ENCODE results near the gene SYNGR2. TPM values are rescaled to one million over a fixed set of nuclear protein-coding genes. Genes with fewer than 3 reads are reported as not detected.

Gene SYNGR2
- total RNA-seq, 4 donors from 2014 or later = 63.1 to 164 (median 124) TPM

- intact Hi-C loops (cut with DNase I) = no loop called here
- Histone ChIP-seq H3K36me3 (peaks cover 0 to 90% (median 59%) of the 10 kb centered on the region in 4 donors), H3K4me1 (peaks cover 33 to 38% (median 37%) of the 10 kb centered on the region in 4 donors), H3K27ac (replicated peaks in 1 of 4) (no peak overlapping the region), H3K27me3 (peaks cover 0 to 5% (median 0%) of the 10 kb centered on the region in 4 donors), H3K9me3 (no peaks in the 10 kb centered on the region), H3K4me3 (no peak overlapping the region)
- 76% methylated on average over 7 of the region's 11 CpGs for WGBS
- no peak for DNase-seq (ENCODE audit: extremely low spot score)
- TF ChIP-seq CTCF (IDR thresholded peaks at IDR 0.05) = no peak
- TF ChIP-seq POLR2A (IDR thresholded peaks at IDR 0.05; ENCODE audit: low read depth) = no peak
- TF ChIP-seq EP300 (IDR thresholded peaks at IDR 0.05) = no peak
- TF ChIP-seq POLR2AphosphoS5 (IDR thresholded peaks at IDR 0.05) = no peak
Measured at GRCh38 chr17:78121801-78122215, 46.6 kb upstream of the SYNGR2 start.

- no peak overlapping the region for H3K27ac ChIP-seq (replicated peaks in 1 of 4)
- intact Hi-C loops (cut with DNase I) = no loop called here
- no peak overlapping the region for H3K4me3 ChIP-seq
- peaks cover 0 to 84% (median 57%) of the 10 kb centered on the region in 4 donors for H3K36me3 ChIP-seq
- no peak for DNase-seq (ENCODE audit: extremely low spot score)
- H3K9me3 ChIP-seq = no peaks in the 10 kb centered on the region
- no peak for TF ChIP-seq POLR2AphosphoS5 (IDR thresholded peaks at IDR 0.05)
- no peak for TF ChIP-seq EP300 (IDR thresholded peaks at IDR 0.05)
- H3K4me1 ChIP-seq = peaks cover 37 to 40% (median 39%) of the 10 kb centered on the region in 4 donors
- WGBS = 95% methylated on average over 15 of the region's 23 CpGs
- H3K27me3 ChIP-seq = peaks cover 0 to 11% (median 0%) of the 10 kb centered on the region in 4 donors
Measured at GRCh38 chr17:78122216-78122930, 46.0 kb upstream of the SYNGR2 start.

GRCh38 chr17:78122931-78123249 lies 45.5 kb upstream of the SYNGR2 start:
- DNase-seq (ENCODE audit: extremely low spot score) = no peak
- intact Hi-C loops (cut with DNase I) = no loop called here
- Histone ChIP-seq H3K4me3 (no peak overlapping the region), H3K36me3 (peaks cover 0 to 79% (median 56%) of the 10 kb centered on the region in 4 donors), H3K9me3 (no peaks in the 10 kb centered on the region), H3K4me1 (peaks cover 37 to 40% (median 39%) of the 10 kb centered on the region in 4 donors), H3K27me3 (peaks cover 0 to 16% (median 0%) of the 10 kb centered on the region in 4 donors), H3K27ac (replicated peaks in 1 of 4) (no peak overlapping the region)
- 100% methylated on average over 4 of the region's 4 CpGs for WGBS
- TF ChIP-seq POLR2A (IDR thresholded peaks at IDR 0.05; ENCODE audit: low read depth) = no peak
- TF ChIP-seq CTCF (IDR thresholded peaks at IDR 0.05) = no peak
- TF ChIP-seq EP300 (IDR thresholded peaks at IDR 0.05) = no peak
- no peak for TF ChIP-seq POLR2AphosphoS5 (IDR thresholded peaks at IDR 0.05)

- Histone ChIP-seq H3K9me3 (no peaks in the 10 kb centered on the region), H3K4me1 (peaks cover 40 to 43% (median 42%) of the 10 kb centered on the region in 4 donors), H3K27ac (replicated peaks in 1 of 4) (no peak overlapping the region), H3K4me3 (no peak overlapping the region), H3K36me3 (peaks cover 0 to 79% (median 56%) of the 10 kb centered on the region in 4 donors), H3K27me3 (peaks cover 0 to 21% (median 2%) of the 10 kb centered on the region in 4 donors)
- intact Hi-C loops (cut with DNase I) = no loop called here
- TF ChIP-seq POLR2AphosphoS5 (IDR thresholded peaks at IDR 0.05) (no peak), EP300 (IDR thresholded peaks at IDR 0.05) (no peak), CTCF (IDR thresholded peaks at IDR 0.05) (no peak), POLR2A (IDR thresholded peaks at IDR 0.05; ENCODE audit: low read depth) (no peak)
- 94% methylated on average over 5 of the region's 5 CpGs for WGBS
- DNase-seq (ENCODE audit: extremely low spot score) = no peak
Measured at GRCh38 chr17:78123258-78123929, 45.0 kb upstream of the SYNGR2 start.

GRCh38 chr17:78124081-78124835 lies 44.1 kb upstream of the SYNGR2 start:
- Histone ChIP-seq H3K9me3 (no peaks in the 10 kb centered on the region), H3K27me3 (peaks cover 0 to 30% (median 6%) of the 10 kb centered on the region in 4 donors), H3K4me3 (no peak overlapping the region), H3K27ac (replicated peaks in 1 of 4) (peak overlapping the region in 1 of 4 donors; percentile 86), H3K36me3 (peaks cover 0 to 70% (median 51%) of the 10 kb centered on the region in 4 donors), H3K4me1 (peaks cover 46 to 52% (median 50%) of the 10 kb centered on the region in 4 donors)
- intact Hi-C loops (cut with DNase I) = no loop called here
- DNase-seq (ENCODE audit: extremely low spot score) = no peak
- TF ChIP-seq POLR2A (IDR thresholded peaks at IDR 0.05; ENCODE audit: low read depth) (no peak), POLR2AphosphoS5 (IDR thresholded peaks at IDR 0.05) (no peak), CTCF (IDR thresholded peaks at IDR 0.05) (no peak)
- 78% methylated on average over 10 of the region's 30 CpGs for WGBS
